COLO668 (cell line): ENCODE results near the gene EIF1AD.
A peak's percentile ranks its signal among the peaks of the same experiment; 100 is the strongest.
"Not testable (repeated sequence)": the region's sequence is repeated elsewhere in the genome, so short reads cannot be mapped to it uniquely, and the experiment has no call there.

Experiments
- DNase-seq: peaks from one replicate; lab custom pipeline; 2025; ENCODE audit not compliant: unreplicated experiment; lab: John Stamatoyannopoulos, UW

Gene EIF1AD

DNA sequence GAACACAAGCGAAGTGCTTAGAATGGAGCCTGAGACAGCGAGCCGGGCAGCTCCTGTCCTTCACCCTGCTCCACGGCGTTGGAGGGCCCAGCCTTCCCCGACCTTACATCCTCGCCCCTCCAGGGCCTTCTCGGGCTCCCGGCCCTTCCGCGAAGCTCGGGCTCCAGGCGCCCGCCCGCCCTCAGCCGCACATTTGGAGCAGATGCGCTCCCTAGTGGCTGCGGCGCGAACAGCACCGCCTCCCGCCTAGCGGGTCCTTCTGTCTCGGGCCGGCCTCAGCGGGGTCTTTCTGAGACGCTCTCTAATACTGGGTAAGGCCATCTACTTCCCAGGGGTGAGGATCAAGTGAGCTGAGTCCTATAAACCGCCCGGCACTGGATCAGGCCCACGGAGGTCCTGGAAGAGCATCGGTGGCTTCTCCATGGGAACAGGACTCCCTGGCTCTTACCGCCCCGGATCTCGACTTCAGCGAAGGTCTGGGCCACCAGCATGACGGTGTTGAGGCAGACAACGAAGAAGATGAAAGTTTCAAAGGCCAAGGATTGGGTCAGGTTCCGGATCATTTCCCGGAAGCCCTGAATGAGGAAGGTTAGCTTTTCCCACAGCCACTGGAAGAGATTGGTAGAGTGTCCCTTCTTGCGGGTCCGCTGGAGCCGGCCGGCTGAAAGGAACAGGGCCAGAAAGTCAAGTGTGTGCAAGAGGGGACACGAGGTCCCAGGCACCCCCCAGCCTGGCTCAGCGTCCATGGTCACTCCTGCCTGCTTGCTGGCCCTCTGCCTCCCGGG is 20.6 kb upstream of the EIF1AD start:
- peak; percentile 74 for DNase-seq

DNA sequence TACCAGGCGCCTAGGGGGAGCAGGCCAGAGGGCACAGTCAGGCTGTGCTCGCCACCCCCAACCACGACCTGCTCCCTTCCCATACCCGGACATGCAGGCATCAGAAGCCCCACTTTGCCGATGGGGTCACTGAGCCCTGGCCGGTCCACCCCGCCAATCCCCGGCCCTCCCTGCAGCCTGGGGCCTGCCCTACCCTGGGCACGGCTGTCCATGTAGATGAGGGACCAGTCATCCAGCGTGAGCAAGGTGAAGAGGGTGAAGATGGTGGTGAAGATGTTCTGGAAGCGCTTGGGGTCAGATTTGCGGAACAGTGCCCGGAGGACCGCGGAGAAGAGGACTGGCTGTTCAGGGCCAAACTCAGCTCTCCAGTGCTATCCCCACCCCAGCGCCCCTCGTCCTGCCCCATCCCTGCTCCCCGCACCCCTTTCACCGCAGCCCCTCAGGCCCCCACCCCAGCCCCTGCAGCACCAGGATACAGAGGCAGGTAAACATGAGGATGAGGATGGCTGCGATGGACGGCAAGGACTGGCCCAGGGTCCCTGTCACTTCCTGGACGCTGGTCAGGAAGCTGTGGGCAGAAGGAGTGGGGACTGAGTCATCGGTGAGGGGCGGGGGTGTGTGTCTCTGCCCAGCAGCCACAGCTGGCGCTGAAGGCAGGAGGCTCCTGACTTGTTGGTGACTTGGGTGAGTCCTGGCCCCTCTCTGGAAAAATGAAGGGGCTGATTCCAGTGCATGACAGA is 18.8 kb upstream of the EIF1AD start:
- DNase-seq, result peak; percentile 50

DNA sequence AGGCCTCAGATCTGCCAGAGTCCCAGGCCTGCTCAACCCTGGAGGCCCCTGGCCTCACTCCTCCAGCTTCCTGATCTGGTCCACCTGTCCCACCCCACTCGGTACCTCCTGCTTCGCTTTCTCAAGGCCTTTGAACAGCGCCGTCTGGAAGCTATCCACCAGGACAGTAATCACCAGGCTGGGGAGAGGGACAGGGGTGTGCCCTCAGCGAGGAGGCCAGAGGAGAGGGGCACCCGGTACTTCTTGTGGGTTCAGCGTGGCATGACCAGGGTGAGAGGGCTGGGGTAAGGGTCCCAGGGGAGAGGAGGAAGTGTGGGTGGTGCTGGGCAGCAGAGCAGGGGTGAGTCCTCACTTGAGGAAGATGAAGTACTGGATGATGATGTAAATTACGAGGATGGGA is 18.3 kb upstream of the EIF1AD start:
- DNase-seq, result no peak

DNA sequence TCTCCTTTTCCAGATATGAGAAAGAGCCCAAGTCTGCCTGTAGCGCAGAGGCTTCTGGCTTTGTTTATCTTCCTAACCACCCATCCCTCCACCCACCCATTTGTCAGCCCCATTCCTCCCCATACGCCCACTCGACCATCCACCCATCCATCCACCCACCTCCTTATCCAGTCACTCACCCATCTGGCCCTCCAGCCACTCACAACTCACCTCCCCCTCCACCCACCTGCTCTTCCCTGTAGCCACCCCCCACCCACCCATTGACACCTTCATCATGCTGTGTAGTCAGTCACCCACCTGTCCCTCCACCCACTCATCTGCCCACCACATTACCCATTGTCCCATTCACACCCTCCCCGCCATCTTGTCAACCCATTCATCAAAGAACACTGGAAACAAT is 15.4 kb upstream of the EIF1AD start:
- DNase-seq, result no peak

- DNase-seq, result no peak
Measured at GRCh38 chr11:66016793-66017177, 14.8 kb upstream of the EIF1AD start.

DNA sequence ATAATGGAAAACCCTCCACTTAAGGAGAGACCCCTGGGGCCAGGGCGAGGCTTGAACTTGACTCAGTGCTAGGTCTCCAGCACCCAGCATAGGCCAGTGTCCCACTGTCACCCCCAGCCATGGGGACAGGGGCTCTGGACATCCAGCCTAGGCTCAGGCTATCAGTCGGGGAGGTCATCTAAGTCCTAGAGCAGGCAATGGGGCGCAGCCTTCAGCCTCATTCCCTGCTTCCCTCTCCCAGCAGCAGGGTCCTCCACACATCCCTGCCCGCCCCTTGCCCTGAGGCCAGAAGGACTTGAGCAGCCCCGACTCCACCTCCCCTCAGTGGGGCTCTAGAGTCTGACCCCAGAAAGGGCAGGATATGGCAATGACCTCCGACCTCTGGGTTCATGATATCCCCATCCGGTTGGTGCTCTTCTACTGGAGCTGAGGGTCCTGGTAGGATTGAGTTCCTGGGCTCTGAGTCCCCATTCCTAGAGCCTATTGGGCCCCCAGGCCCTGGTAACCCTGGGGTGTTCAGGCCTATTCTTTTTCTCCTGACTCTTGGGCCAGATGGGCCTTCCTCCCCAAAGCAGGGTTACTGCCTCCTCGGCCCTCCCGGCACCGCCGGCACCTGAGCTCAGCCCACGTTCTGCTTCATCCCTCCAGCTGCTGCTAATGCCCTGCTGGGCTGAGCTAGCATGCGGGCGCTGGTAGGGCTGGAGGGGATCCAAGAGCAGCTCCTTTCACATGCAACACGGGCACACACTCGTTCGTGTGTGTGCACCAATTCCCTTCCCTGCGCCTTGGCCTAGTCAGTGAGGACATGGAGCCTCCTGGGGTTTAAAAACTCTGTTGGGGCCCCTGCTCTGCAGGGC is 14.2 kb upstream of the EIF1AD start:
- DNase-seq, result no peak

DNA sequence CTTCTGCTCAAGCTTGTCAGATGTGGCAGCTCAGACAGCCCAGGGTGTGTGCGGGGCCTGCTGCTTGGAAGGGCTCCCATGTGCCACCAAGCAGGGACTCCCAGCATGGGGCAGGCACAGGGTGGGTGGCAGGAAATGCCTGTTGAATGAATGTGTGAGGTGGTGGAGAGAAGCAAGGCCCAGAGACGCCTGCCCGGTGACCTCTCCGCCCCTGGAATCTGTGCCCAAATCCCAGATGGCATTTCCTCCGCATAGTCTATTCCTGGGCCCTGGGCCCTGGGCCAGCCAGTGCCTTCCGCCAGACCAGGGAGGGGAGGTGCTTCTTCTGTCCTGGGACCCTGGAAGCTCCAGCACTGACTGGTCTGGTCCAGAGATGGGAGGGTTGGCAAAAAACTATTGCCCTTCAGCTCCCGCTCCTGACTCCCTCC is 13.5 kb upstream of the EIF1AD start:
- DNase-seq, result no peak

- no peak for DNase-seq
Measured at GRCh38 chr11:66014804-66015453, 13.0 kb upstream of the EIF1AD start.

DNA sequence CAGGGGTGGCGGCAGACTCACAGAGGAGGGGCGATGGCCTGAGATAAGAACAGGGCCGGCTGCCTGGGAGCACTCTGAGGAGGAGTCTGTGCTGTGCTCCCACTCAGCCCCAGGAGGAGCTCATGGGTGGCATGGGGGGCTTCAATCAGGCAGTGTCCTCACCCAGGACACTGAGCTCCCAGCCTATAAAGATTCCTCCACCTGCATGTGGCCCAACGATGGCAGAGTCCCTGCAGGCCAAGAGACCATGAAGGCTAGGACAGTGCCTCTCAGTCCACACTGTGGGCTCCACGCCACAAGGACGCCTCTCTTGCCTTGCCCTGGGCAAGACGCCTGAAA is 11.8 kb upstream of the EIF1AD start:
- DNase-seq, result no peak

- no peak for DNase-seq
Measured at GRCh38 chr11:66012946-66013761, 11.2 kb upstream of the EIF1AD start.

DNA sequence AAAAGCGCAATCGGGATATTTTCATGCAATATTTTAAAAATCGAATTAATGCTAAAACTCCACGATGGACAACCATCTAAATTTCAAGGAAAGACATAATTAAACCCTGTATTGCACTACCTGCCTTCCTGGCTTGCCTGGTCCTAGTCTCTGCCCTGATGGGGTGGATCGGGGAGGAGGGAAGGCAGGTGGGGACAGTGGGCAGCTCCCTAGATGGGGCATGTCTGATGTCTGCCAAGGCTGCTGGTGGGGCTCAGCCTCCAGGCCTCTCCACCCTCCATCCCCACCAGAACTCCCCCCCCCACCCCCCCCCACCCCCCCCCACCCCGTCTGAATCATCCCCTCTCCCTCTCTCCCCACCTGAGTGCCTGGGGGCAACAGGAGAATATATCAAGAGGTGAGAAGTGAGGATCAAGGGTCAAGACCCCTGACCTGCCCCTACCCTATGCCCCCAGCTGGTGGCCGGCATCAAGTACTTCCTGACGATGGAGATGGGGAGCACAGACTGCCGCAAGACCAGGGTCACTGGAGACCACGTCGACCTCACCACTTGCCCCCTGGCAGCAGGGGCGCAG is 10.5 kb upstream of the EIF1AD start:
- DNase-seq, result no peak

DNA sequence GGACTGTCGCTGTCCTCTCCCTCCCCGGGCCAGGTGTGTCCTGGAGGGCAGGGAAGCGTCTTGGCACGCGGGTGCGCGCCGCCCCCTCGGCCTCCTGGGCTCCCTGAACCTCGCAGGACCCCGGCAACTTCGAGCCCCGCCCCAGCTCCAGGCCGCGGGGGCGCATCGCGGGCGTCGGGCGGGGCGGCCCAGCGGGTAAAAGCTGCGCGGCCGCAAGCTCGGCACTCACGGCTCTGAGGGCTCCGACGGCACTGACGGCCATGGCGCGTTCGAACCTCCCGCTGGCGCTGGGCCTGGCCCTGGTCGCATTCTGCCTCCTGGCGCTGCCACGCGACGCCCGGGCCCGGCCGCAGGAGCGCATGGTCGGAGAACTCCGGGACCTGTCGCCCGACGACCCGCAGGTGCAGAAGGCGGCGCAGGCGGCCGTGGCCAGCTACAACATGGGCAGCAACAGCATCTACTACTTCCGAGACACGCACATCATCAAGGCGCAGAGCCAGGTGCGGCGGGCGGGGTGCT is 9.9 kb upstream of the EIF1AD start, which contains the start of gene CST6:
TSS of gene CST6 (plus strand) at position 224 of the 519 bp plus-strand sequence. CDS start at position 261, 37 bp downstream.
- DNase-seq, result peak; percentile 60

DNA sequence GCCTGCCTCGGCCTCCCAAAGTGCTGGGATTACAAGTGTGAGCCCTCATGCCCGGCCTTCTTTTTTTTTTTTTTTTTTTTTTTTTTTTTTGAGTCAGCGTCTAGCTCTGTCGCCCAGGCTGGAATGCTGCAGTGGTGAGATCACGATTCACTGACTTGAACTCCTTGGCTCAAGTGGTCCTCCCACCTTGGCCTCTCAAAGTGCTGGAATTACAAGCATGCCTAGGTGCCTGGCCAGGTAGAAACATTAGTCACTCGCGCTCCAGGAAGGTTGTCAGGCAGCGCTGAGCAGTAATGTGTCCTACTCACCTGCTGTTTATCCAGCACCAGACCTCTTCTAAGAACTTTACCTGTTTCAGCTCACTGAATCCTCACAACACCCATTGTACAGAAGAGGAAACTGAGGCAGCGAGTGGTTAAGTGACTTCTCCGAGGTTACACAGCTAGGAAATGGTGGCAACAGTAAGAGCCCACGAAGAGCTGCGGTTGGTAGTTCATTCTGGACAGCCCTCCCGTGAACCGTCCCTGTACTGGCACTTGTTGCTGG is 9.4 kb upstream of the EIF1AD start:
- no peak for DNase-seq

GRCh38 chr11:66010036-66010435 is 8.1 kb upstream of the EIF1AD start:
- DNase-seq, result not testable (repeated sequence)

GRCh38 chr11:66008468-66009101 is 6.6 kb upstream of the EIF1AD start:
- peak; percentile 14 for DNase-seq

DNA sequence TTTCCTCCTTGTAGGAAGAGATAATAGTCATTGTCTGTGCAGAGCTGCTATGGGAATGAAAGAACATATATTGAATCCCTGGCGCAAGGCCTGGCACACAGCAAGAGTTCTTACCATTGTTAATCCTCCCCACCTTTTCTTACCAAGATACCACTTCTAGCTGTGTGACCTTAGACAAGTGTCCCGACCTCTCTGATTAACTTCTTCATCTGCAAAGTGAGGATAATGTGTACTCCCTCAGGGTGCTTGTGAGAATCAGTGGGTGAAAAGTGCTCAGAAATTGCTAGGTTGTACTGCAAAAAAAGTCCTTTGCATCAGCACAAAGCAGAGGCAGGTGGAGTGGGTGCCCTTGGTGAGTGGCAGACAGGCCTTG is 6.1 kb upstream of the EIF1AD start:
- DNase-seq, result no peak

DNA sequence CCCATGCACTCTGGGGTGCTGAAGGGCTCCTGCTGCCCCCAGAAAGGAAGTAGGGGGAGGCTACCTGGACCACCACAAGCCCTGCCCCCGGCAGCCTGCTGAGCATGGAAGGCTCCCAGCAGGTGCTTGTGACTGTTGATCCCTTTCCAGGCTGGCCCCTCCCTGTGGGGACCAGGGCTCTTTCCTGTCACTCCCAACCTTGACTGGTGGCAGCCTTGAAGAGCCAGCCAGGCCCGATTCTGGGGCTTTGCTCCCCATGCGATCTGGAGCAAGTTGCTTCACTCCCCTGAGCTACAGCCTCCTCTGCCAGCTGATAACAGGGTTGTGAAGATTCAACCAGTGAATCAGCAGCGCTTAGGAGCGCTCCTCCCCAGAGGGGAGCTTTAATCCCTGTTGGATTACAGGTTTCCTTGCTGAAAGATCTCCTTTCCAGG is 5.3 kb upstream of the EIF1AD start:
- peak; percentile 22 for DNase-seq

DNA sequence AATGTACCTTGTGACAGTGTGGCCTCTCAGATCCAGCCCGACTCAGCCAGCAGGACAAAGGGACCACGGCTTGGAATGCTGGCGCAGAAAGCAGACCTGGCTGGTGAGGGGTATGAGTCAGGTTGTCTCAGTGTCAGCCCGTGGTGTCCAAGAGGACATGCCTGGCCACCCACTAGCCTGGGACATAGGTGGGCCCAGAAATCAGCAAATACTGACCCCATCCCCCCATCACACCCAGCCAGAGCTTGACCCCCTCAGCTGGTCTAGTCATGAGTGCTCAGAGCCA is 4.9 kb upstream of the EIF1AD start:
- no peak for DNase-seq
